ENCODE data around the gene TASP1. TPM values are rescaled to one million over a fixed set of nuclear protein-coding genes. Genes with fewer than 3 reads are reported as not detected.

TASP1 gene
- polyA plus RNA-seq, 3 donors: 2.3 to 3.3 (median 2.6) TPM

GRCh38 chr20:13420625-13421024 is 218.1 kb downstream of the TASP1 start:
- H3K4me3 ChIP-seq (replicated peaks in 1 of 3; ENCODE audit: low read depth in 2 of 3, low read length in 3 of 3): no peak overlapping the region
- TF ChIP-seq, protein P1, sequence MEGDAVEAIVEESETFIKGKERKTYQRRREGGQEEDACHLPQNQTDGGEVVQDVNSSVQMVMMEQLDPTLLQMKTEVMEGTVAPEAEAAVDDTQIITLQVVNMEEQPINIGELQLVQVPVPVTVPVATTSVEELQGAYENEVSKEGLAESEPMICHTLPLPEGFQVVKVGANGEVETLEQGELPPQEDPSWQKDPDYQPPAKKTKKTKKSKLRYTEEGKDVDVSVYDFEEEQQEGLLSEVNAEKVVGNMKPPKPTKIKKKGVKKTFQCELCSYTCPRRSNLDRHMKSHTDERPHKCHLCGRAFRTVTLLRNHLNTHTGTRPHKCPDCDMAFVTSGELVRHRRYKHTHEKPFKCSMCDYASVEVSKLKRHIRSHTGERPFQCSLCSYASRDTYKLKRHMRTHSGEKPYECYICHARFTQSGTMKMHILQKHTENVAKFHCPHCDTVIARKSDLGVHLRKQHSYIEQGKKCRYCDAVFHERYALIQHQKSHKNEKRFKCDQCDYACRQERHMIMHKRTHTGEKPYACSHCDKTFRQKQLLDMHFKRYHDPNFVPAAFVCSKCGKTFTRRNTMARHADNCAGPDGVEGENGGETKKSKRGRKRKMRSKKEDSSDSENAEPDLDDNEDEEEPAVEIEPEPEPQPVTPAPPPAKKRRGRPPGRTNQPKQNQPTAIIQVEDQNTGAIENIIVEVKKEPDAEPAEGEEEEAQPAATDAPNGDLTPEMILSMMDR (IDR thresholded peaks at IDR 0.05): no peak
- no peaks in the 10 kb centered on the region for H3K36me3 ChIP-seq (replicated peaks in 1 of 2; ENCODE audit: control insufficient read depth in 1 of 2, insufficient read depth in 2 of 2, low read length in 2 of 2)
- H3K4me1 ChIP-seq (ENCODE audit: control insufficient read depth in 1 of 2, insufficient read depth in 2 of 2, low read length in 2 of 2): peaks cover 0 to 4% of the 10 kb centered on the region in 2 donors
- H3K79me2 ChIP-seq (ENCODE audit: insufficient read depth, low read length): no peaks in the 10 kb centered on the region
- no CpG with 5 or more reads among the region's 2 CpGs for WGBS (ENCODE audit: insufficient coverage)
- H4K20me1 ChIP-seq (ENCODE audit: insufficient read depth, low read length): no peaks in the 10 kb centered on the region
- no peak overlapping the region for H3K4me3 Mint-ChIP-seq
- no peak overlapping the region for H3K27ac Mint-ChIP-seq
- H3K27ac ChIP-seq (ENCODE audit: low read depth in 1 of 2, low read length in 2 of 2): no peak overlapping the region
- DNase-seq: no peak
- H3K9me3 Mint-ChIP-seq: no peaks in the 10 kb centered on the region
- H3K4me2 ChIP-seq (replicated peaks; ENCODE audit: extremely low read depth, low read length, poor library complexity, severe bottlenecking): no peak overlapping the region
- H3K4me1 Mint-ChIP-seq: peaks cover 7% of the 10 kb centered on the region
- no peaks in the 10 kb centered on the region for H3K27me3 Mint-ChIP-seq (ENCODE audit: low read depth in 3 of 3)
- H3K9ac ChIP-seq (ENCODE audit: insufficient read depth, low read length, poor library complexity, severe bottlenecking): no peak overlapping the region
- H3K27me3 ChIP-seq (ENCODE audit: control insufficient read depth in 2 of 2, insufficient read depth in 2 of 2, low read length in 2 of 2): no peaks in the 10 kb centered on the region
- H3K36me3 Mint-ChIP-seq: peaks cover 6 to 7% of the 10 kb centered on the region in 2 donors
- intact Hi-C loops (cut with micrococcal nuclease): no loop called here
- H2AFZ ChIP-seq (ENCODE audit: insufficient read depth, low read depth, low read length, poor library complexity, severe bottlenecking): no peak overlapping the region
- no peaks in the 10 kb centered on the region for H3K9me3 ChIP-seq (replicated peaks in 1 of 2; ENCODE audit: control insufficient read depth in 1 of 2, insufficient read depth in 1 of 2, low read length in 2 of 2)

- Histone ChIP-seq H3K4me1 (ENCODE audit: control insufficient read depth in 1 of 2, insufficient read depth in 2 of 2, low read length in 2 of 2) (peaks cover 0 to 4% of the 10 kb centered on the region in 2 donors), H3K79me2 (ENCODE audit: insufficient read depth, low read length) (no peaks in the 10 kb centered on the region), H3K4me3 (replicated peaks in 1 of 3; ENCODE audit: low read depth in 2 of 3, low read length in 3 of 3) (no peak overlapping the region), H2AFZ (ENCODE audit: insufficient read depth, low read depth, low read length, poor library complexity, severe bottlenecking) (no peak overlapping the region), H3K36me3 (replicated peaks in 1 of 2; ENCODE audit: control insufficient read depth in 1 of 2, insufficient read depth in 2 of 2, low read length in 2 of 2) (no peaks in the 10 kb centered on the region), H3K27ac (ENCODE audit: low read depth in 1 of 2, low read length in 2 of 2) (no peak overlapping the region), H3K4me2 (replicated peaks; ENCODE audit: extremely low read depth, low read length, poor library complexity, severe bottlenecking) (no peak overlapping the region), H3K27me3 (ENCODE audit: control insufficient read depth in 2 of 2, insufficient read depth in 2 of 2, low read length in 2 of 2) (no peaks in the 10 kb centered on the region), H3K9me3 (replicated peaks in 1 of 2; ENCODE audit: control insufficient read depth in 1 of 2, insufficient read depth in 1 of 2, low read length in 2 of 2) (no peaks in the 10 kb centered on the region), H3K9ac (ENCODE audit: insufficient read depth, low read length, poor library complexity, severe bottlenecking) (no peak overlapping the region), H4K20me1 (ENCODE audit: insufficient read depth, low read length) (no peaks in the 10 kb centered on the region)
- intact Hi-C loops (cut with micrococcal nuclease): no loop called here
- H3K4me3 Mint-ChIP-seq: no peak overlapping the region
- peaks cover 7% of the 10 kb centered on the region for H3K4me1 Mint-ChIP-seq
- no peaks in the 10 kb centered on the region for H3K27me3 Mint-ChIP-seq (ENCODE audit: low read depth in 3 of 3)
- no peak for DNase-seq
- peaks cover 6 to 7% of the 10 kb centered on the region in 2 donors for H3K36me3 Mint-ChIP-seq
- TF ChIP-seq, protein P1 (IDR thresholded peaks at IDR 0.05): no peak
- no peaks in the 10 kb centered on the region for H3K9me3 Mint-ChIP-seq
- 100% methylated on average over 2 of the region's 3 CpGs for WGBS (ENCODE audit: insufficient coverage)
- H3K27ac Mint-ChIP-seq: no peak overlapping the region
These were observed 219.3 kb downstream of the TASP1 start for GRCh38 chr20:13419477-13419876.
